Astrocyte (in vitro differentiated cells and primary cell): ENCODE measurements around the gene PRKG1. TPM values are rescaled to one million over a fixed set of nuclear protein-coding genes. Genes with fewer than 3 reads are reported as not detected.

Experiments
- DNase-seq: peaks from one replicate; pipeline ENCODE4 v3.0.0-alpha.2; 2010; ENCODE audit warnings: low read depth
- FAIRE-seq: peaks from 2 replicates; lab custom pipeline; 2011; peaks lifted over from hg19 to GRCh38; lab: Jason Lieb, UNC
- H2AFZ ChIP-seq: 2 replicates; pipeline ENCODE4 v1.6.0; 2012; ENCODE audit warnings: low read depth, low read length, inconsistent platforms
- H3K27ac ChIP-seq: 2 replicates; pipeline ENCODE4 v1.5.1; 2011; ENCODE audit warnings: low read depth, low read length, inconsistent platforms
- H3K27me3 ChIP-seq: 2 replicates; pipeline ENCODE4 v1.6.0; 2011; ENCODE audit warnings: low read length, inconsistent platforms; ENCODE audit not compliant: insufficient read depth
- H3K36me3 ChIP-seq: 2 replicates; pipeline ENCODE4 v1.5.1; 2011; ENCODE audit warnings: low read length, inconsistent platforms; ENCODE audit not compliant: insufficient read depth
- H3K4me1 ChIP-seq: 2 replicates; pipeline ENCODE4 v1.5.1; 2011; ENCODE audit warnings: low read length, inconsistent platforms; ENCODE audit not compliant: insufficient read depth
- H3K4me2 ChIP-seq: 2 replicates; pipeline ENCODE4 v1.6.0; 2012; ENCODE audit warnings: low read length, inconsistent platforms
- H3K4me3 ChIP-seq: 2 replicates; pipeline ENCODE4 v1.5.1; 2011; ENCODE audit warnings: low read depth, mild to moderate bottlenecking, low read length, inconsistent platforms; ENCODE audit not compliant: insufficient read depth
- H3K79me2 ChIP-seq: 2 replicates; pipeline ENCODE4 v1.6.0; 2012; ENCODE audit warnings: mild to moderate bottlenecking, low read length, inconsistent platforms; ENCODE audit not compliant: insufficient read depth
- H3K9ac ChIP-seq: 2 replicates; pipeline ENCODE4 v1.6.0; 2012; ENCODE audit warnings: mild to moderate bottlenecking, low read length, inconsistent platforms
- H3K9me3 ChIP-seq: 2 replicates; pipeline ENCODE4 v1.5.1; 2012; ENCODE audit warnings: low read depth, mild to moderate bottlenecking, low read length, inconsistent platforms; ENCODE audit not compliant: insufficient read depth
- H4K20me1 ChIP-seq: 2 replicates; pipeline ENCODE4 v1.6.0; 2012; ENCODE audit warnings: low read length, inconsistent platforms; ENCODE audit not compliant: insufficient read depth
- H3K27ac Mint-ChIP-seq: one replicate; pipeline ENCODE4 v1.8.0; 2021; ENCODE audit warnings: mild to moderate bottlenecking, mixed read lengths; ENCODE audit not compliant: unreplicated experiment
- H3K27me3 Mint-ChIP-seq: one replicate; pipeline ENCODE4 v1.8.0; 2021; ENCODE audit warnings: low read depth, mixed read lengths; ENCODE audit not compliant: unreplicated experiment
- H3K36me3 Mint-ChIP-seq: one replicate; pipeline ENCODE4 v1.8.0; 2021; ENCODE audit warnings: low read depth, mixed read lengths; ENCODE audit not compliant: unreplicated experiment
- H3K4me1 Mint-ChIP-seq: one replicate; pipeline ENCODE4 v1.8.0; 2021; ENCODE audit warnings: low read depth, mixed read lengths; ENCODE audit not compliant: unreplicated experiment
- H3K4me3 Mint-ChIP-seq: one replicate; pipeline ENCODE4 v1.8.0; 2021; ENCODE audit warnings: mild to moderate bottlenecking, moderate library complexity, mixed read lengths; ENCODE audit not compliant: unreplicated experiment
- H3K9me3 Mint-ChIP-seq: one replicate; pipeline ENCODE4 v1.8.0; 2021; ENCODE audit warnings: mild to moderate bottlenecking, mixed read lengths; ENCODE audit not compliant: unreplicated experiment
- EZH2 ChIP-seq: IDR thresholded peaks from 2 replicates; pipeline ENCODE4 v1.6.1; 2012; ENCODE audit warnings: mild to moderate bottlenecking, low read length, inconsistent platforms; ENCODE audit not compliant: insufficient read depth
- total RNA-seq: library from RNA; stranded (reverse); gene quantifications from 2 replicates; pipeline ENCODE4 v1.2.1, GENCODE V29; 2021
- TF ChIP-seq, protein P1 (sequence below): IDR thresholded peaks from 2 replicates; pipeline ENCODE4 v1.5.1; 2011; ENCODE audit warnings: low read depth, mild to moderate bottlenecking, inconsistent platforms, low read length, moderate library complexity; ENCODE audit not compliant: insufficient read depth

The PRKG1 gene
- total RNA-seq, 1 donor from 2014 or later = 3.1 TPM

DNA sequence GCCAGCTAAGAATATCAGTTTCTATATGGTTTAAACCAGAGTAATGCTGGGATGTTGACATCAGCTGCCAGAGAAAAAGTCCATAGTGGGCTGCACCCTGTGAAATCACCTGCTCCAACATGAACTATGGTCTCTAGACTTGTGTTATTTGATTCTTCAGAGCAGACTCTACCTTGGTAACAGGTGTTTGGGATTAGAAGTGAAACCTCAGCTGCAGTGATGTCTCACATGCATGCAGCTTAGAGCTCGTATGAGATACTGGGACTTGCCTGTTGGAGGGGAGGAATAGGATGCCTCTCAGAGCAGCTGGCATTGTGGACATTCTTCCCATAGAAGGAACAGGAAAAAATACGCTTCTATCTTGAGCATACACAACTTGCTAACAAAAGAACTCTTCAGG lies 912.2 kb downstream of the PRKG1 start:
- H3K27ac Mint-ChIP-seq = no peak overlapping the region
- no peaks in the 10 kb centered on the region for H3K27me3 ChIP-seq
- H3K4me3 Mint-ChIP-seq = no peak overlapping the region
- H3K4me3 ChIP-seq = no peak overlapping the region
- H4K20me1 ChIP-seq = no peaks in the 10 kb centered on the region
- H2AFZ ChIP-seq = no peak overlapping the region
- no peaks in the 10 kb centered on the region for H3K9me3 ChIP-seq
- no peaks in the 10 kb centered on the region for H3K36me3 Mint-ChIP-seq
- H3K27me3 Mint-ChIP-seq = no peaks in the 10 kb centered on the region
- no peaks in the 10 kb centered on the region for H3K9me3 Mint-ChIP-seq
- H3K4me1 Mint-ChIP-seq = no peaks in the 10 kb centered on the region
- no peaks in the 10 kb centered on the region for H3K36me3 ChIP-seq
- no peaks in the 10 kb centered on the region for H3K4me1 ChIP-seq
- DNase-seq = no peak
- H3K79me2 ChIP-seq = no peaks in the 10 kb centered on the region
- no peak overlapping the region for H3K4me2 ChIP-seq
- FAIRE-seq = no peak
- TF ChIP-seq, protein P1, sequence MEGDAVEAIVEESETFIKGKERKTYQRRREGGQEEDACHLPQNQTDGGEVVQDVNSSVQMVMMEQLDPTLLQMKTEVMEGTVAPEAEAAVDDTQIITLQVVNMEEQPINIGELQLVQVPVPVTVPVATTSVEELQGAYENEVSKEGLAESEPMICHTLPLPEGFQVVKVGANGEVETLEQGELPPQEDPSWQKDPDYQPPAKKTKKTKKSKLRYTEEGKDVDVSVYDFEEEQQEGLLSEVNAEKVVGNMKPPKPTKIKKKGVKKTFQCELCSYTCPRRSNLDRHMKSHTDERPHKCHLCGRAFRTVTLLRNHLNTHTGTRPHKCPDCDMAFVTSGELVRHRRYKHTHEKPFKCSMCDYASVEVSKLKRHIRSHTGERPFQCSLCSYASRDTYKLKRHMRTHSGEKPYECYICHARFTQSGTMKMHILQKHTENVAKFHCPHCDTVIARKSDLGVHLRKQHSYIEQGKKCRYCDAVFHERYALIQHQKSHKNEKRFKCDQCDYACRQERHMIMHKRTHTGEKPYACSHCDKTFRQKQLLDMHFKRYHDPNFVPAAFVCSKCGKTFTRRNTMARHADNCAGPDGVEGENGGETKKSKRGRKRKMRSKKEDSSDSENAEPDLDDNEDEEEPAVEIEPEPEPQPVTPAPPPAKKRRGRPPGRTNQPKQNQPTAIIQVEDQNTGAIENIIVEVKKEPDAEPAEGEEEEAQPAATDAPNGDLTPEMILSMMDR = no peak
- no peak for TF ChIP-seq EZH2
- no peak overlapping the region for H3K9ac ChIP-seq
- H3K27ac ChIP-seq = no peak overlapping the region

DNA sequence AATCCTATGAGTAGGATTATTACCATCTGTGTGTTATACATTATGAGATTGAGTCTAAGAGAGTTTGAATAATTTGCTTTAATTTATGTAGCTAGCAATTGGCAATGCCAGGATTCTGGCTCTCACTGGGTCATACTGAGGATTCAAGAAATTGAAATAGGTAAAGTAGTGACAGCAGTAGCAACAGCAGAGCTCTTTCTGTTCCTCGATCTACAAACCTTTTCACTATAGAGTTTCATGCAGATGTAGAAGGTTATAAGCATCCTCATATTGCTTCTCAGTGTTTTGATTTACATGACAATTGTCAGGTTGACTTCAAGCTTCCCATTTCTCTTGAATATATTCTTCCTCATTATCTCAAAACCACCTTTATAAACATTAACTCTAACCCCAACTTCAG lies 919.2 kb downstream of the PRKG1 start:
- H3K9me3 Mint-ChIP-seq = no peaks in the 10 kb centered on the region
- Histone ChIP-seq H3K4me2 (no peak overlapping the region), H3K9me3 (no peaks in the 10 kb centered on the region), H4K20me1 (no peaks in the 10 kb centered on the region), H3K9ac (no peak overlapping the region), H3K27me3 (no peaks in the 10 kb centered on the region), H3K4me3 (no peak overlapping the region), H3K4me1 (no peaks in the 10 kb centered on the region), H2AFZ (no peak overlapping the region), H3K27ac (no peak overlapping the region), H3K36me3 (no peaks in the 10 kb centered on the region), H3K79me2 (no peaks in the 10 kb centered on the region)
- DNase-seq (no peak), FAIRE-seq (no peak)
- no peaks in the 10 kb centered on the region for H3K27me3 Mint-ChIP-seq
- H3K27ac Mint-ChIP-seq = no peak overlapping the region
- H3K36me3 Mint-ChIP-seq = no peaks in the 10 kb centered on the region
- no peak for TF ChIP-seq EZH2
- TF ChIP-seq, protein P1 = no peak
- no peaks in the 10 kb centered on the region for H3K4me1 Mint-ChIP-seq
- H3K4me3 Mint-ChIP-seq = no peak overlapping the region

DNA sequence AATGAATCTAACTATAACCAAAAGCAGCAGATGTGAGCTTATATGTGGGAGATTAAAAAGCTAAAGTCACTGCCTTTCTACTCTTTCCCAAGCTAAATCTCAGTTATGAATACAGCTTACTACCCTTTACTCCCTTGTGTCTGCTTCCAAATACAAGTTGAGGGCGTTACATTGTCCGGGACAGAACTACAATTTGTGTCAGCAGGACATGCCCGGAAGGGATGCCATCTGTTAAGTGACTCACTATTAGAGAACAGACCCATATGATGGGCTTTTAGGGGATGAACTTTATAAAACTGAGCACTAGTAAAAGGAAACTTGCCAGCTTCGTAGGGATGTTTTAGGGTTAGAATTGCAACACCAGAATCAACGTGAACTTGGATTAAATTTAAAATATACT lies 924.8 kb downstream of the PRKG1 start:
- DNase-seq (no peak), FAIRE-seq (no peak)
- Histone ChIP-seq H3K9ac (no peak overlapping the region), H3K4me2 (no peak overlapping the region), H4K20me1 (no peaks in the 10 kb centered on the region), H3K27me3 (no peaks in the 10 kb centered on the region), H3K79me2 (no peaks in the 10 kb centered on the region), H3K4me3 (no peak overlapping the region), H3K9me3 (no peaks in the 10 kb centered on the region), H2AFZ (no peak overlapping the region), H3K36me3 (no peaks in the 10 kb centered on the region), H3K4me1 (no peaks in the 10 kb centered on the region), H3K27ac (no peak overlapping the region)
- Mint-ChIP-seq H3K27ac (no peak overlapping the region), H3K4me1 (peaks cover 9% of the 10 kb centered on the region), H3K9me3 (no peaks in the 10 kb centered on the region), H3K27me3 (no peaks in the 10 kb centered on the region), H3K4me3 (no peak overlapping the region), H3K36me3 (no peaks in the 10 kb centered on the region)
- TF ChIP-seq, protein P1 = no peak
- TF ChIP-seq EZH2 = no peak
